OCI-LY1 (cell line): ENCODE results near the gene LRP1.

Experiments used
- CTCF ChIP-seq: fragments of 200-600 bp; sonication (generic), shearing (Covaris generic); IDR thresholded peaks from 2 replicates; pipeline ENCODE4 v1.5.1; 2017; ENCODE audit warnings: mild to moderate bottlenecking, antibody characterized with exemption, low read length, moderate library complexity, mixed read lengths
- EZH2 ChIP-seq: fragments of 200-600 bp; sonication (generic), shearing (Covaris generic); IDR thresholded peaks from 2 replicates; pipeline ENCODE4 v1.8.0; 2017; ENCODE audit warnings: borderline replicate concordance, mixed run types, mild to moderate bottlenecking, antibody characterized with exemption, low read length, moderate library complexity, mixed read lengths

GRCh38 chr12:57203791-57204190 lies 75.5 kb downstream of the LRP1 start:
- TF ChIP-seq EZH2 (no peak), CTCF (no peak)
